DLD1 (cell line): ENCODE results near the gene DQX1.
"Not testable (repeated sequence)": the region's sequence is repeated elsewhere in the genome, so short reads cannot be mapped to it uniquely, and the experiment has no call there.

ENCODE experiments used
- in situ Hi-C: cut with HindIII; loops from 2 replicates; pipeline ENCODE4 v1.10.0; 2017; ENCODE audit warnings: low sequenced_read_pairs

DQX1 gene

GRCh38 chr2:74525717-74526648 is at the start of gene DQX1:
Gene DQX1, minus strand, starts transcription at chr2:74526231. Its CDS starts 502 bp downstream, at chr2:74525729.
- in situ Hi-C loops: no loop called here

DNA sequence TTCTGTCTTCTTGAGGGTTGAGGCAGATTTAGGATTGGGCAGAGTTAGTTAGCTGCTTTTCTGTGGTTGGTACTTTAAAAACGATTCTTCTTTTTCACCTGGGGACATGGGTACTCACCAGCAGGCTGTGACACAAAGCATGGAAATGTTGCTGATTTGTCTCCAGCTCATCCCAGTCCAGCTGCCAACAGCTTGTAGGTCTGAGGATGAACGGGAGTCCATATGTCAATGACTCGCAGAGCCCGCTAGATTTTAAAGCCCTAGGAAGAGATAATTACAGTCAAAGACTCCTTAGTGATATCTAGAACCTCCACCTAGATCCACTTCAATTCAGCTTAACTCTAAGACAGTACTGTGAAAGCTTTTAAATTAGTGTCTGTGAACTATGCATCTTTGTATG is 49.3 kb upstream of the DQX1 start:
- in situ Hi-C loops: loop anchor here (10.0 kb wide), 1 partner anchor 311 kb away; no protein-coding TSS in a partner anchor

DNA sequence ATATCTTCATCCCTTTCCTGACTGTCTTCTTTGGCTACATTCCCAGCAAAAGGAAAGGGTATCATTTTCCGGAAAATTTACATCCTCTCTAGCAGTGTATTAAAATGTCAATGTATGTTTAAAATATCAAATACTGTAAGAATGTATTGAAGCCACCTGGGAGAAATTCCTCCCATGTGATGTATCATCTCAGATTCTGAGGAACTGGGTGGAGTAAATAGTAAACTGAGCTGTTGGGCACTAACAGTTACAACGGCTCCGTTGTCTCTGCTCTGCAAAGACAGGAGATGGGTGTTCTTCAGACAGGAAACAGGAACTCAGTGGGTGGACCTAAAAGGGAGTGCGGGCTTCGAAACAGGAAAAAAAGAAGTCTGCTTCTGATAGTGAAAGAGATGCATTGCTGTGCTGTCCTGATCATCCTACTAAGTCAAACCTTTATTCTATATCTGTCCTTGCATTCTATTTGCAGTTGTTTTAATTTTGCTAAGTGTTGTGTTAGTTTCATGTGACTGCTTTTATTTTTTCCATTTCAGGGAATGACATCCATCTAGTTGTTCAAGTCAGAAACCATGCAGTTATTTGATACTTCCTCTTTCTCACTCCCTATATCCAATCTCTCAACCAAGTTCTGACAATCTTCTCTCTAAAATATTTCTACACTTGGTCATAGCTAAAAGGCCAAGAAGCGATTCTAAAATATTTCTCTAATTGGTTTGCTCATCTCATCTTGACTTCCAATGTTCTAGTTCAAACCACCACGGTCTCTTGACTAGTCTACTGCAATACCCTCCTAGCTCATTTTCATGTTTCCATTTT is 47.9 kb upstream of the DQX1 start:
- in situ Hi-C loops: loop anchor here (10.0 kb wide), 1 partner anchor 309 kb away; no protein-coding TSS in a partner anchor

DNA sequence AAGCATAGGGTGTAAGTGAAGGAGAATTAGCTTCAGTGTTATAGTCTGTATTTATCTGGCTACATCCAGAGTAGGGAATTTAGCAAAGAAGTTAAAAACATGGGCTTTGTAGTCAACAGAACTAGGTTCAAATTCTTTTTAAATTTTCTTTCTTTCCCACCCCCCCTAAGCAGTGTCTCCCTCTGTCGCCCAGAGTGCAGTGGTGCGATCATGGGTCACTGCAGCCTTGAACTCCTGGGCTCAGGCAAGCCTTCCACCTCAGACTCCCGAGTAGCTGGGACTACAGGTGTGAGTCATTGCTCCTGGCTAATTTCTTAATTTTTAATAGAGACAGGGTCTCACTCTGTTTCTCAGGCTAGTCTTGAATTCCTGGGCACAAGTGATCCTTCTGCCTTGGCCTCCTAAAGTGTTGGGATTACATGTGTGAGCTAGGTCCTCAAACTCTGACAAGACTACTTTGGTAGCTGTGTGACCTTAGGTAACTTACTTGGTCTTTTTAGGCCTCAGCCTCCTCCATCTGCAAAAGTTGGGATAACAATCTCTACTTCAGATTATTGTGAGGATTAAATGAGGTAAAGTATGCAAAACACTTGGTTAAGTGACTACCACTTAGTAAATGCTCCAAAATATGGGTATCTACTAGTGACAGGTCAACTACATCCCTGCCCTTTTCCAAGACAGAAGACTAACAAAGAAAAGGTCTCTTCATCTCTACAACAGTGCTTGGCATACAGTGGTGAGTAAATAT is 46.3 kb upstream of the DQX1 start:
- in situ Hi-C loops: loop anchor here (10.0 kb wide), 1 partner anchor 308 kb away; no protein-coding TSS in a partner anchor

DNA sequence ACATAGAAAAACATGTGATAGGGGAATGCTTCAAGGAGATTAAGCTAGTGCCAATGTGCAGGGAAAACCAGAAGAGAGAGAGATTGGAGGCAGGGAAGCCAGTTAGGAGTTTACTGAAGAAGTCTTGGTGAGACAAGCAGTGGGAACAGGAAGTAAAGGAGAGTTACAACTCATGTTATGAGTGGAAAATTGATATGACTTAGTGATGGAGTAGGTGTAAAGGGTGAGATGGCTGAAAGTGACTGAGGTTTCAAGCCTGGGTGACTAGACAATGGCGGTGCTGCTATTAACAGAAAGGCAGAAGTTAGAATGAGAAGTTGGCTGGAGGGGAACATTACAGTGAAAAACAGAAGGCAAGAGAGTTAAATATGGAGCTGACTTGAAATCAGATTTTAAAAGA is 45.0 kb upstream of the DQX1 start:
- in situ Hi-C loops: loop anchor here (10.0 kb wide), 1 partner anchor 306 kb away; no protein-coding TSS in a partner anchor

GRCh38 chr2:74569686-74570085 is 43.7 kb upstream of the DQX1 start:
- in situ Hi-C loops: loop anchor here (10.0 kb wide), 1 partner anchor 305 kb away; no protein-coding TSS in a partner anchor

DNA sequence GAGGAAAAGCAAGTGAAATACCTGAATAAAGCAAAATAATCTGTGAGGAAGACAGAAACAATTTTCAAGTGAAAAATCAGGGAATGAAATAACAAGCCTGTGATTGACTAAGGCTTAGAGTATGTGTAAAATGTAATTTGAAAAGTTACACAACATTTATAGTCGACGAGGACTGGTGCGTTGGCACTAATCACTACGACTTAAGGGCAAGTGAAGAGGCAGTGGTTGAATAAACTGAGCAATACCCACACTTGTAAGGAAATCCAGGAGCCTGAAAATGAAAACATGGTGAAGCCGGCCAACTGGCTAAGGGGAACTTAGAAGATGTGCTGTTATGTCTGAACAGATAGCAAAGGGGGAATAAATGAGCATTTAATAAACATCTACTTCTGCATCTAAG is 41.9 kb upstream of the DQX1 start:
- in situ Hi-C loops: no loop called here

- in situ Hi-C loops: no loop called here
Observed at GRCh38 chr2:74566754-74567085, 40.7 kb upstream of the DQX1 start.

DNA sequence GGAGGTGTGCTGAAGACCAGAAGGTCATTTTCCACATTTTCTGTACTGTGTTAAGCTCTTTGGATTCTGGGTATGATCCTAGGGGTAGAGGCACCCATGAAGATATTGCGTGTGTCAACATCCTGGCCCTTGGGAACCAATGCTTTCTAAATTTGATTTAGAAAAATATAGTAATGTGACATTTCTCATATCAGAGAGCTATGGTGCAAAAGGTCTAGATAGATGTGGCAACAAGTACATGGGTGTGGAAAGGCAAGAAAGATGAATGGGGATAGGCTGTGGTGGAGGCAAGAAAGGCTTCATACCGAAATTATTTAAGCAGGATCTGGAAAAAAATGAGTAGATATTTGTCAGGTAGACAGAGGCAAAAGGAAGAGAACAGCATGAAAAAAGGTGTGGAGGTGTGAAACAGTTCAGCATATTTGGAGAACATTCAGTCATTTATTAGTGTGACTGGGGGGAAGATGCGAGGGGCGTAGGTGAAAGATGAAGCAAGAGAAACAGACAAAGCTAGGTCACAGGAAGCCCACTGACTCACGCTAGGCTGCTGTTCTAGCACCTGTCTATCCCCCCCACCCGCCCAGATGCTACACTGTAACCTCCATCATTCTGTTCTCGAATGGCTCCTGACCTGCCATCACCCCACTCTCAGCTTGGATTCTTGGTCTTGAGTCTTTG is 40.2 kb upstream of the DQX1 start:
- in situ Hi-C loops: no loop called here

DNA sequence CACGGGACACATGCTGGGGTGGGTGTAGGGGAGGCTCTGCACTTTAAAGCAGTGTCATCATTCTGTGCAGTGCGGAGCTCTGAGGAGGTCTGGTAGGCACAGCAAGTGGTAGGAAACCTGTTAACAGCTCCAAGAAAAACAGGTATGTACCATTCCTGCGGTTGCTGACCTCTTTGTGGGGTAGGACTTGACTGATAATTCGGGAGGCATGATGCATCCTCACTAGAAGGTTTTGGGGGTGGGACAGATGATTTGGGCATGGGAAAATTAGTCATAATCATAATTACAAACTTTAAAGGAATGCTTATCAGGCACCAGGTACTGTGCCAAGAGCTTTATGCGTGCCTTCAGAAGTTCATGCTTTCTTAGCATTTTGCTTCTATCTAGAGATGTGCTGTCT is 38.2 kb upstream of the DQX1 start:
- in situ Hi-C loops: no loop called here

DNA sequence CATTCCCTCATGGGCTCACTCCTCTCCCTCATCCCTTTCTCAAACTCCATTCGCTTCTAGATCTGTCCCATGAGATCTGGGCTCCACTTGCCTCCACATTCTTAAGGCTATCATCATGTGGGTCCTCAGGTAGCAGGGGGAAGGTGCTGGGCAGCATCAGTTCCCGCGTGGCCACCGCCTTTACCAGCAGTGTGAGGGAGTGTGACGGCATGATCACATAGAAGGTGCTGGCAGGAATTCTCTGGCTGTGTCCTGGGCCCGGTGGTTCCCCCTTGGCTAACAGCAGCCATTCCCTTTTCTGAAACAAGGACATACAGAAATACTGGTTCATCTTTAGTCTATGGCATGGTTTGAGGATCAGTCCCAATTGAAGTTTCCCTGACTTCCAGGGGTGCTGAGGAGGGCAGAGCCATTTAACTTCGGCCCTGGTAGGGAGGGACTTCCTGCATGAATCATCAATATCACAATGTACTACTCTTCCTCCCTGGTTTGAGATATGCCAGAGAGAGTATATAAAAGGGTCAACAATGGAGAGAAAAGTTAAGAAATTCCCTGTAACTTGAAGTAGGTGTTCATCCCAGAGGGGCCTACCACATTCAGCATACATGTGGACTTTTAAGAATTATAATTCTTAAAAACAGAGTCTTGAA is 36.2 kb upstream of the DQX1 start:
- in situ Hi-C loops: no loop called here

DNA sequence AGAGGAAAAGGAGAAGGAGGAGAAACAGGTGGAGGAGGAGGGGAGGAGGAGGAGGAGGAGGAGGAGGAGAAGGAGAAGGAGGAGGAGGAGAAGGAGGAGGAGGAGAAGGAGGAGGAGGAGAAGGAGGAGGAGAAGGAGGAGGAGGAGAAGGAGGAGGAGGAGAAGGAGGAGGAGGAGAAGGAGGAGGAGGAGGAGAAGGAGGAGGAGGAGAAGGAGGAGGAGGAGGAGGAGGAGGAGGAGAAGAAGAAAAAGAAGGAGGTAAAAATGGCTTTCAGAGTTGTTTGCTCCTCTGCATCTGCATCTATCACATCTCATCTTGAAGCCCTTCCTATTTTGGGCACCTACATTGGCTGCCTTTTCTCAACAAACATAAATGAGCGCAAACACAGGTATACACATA is 35.0 kb upstream of the DQX1 start:
- in situ Hi-C loops: not testable (repeated sequence)

GRCh38 chr2:74560591-74560990 is 34.6 kb upstream of the DQX1 start:
- in situ Hi-C loops: no loop called here

- in situ Hi-C loops: no loop called here
Observed at GRCh38 chr2:74559912-74560311, 33.9 kb upstream of the DQX1 start.

DNA sequence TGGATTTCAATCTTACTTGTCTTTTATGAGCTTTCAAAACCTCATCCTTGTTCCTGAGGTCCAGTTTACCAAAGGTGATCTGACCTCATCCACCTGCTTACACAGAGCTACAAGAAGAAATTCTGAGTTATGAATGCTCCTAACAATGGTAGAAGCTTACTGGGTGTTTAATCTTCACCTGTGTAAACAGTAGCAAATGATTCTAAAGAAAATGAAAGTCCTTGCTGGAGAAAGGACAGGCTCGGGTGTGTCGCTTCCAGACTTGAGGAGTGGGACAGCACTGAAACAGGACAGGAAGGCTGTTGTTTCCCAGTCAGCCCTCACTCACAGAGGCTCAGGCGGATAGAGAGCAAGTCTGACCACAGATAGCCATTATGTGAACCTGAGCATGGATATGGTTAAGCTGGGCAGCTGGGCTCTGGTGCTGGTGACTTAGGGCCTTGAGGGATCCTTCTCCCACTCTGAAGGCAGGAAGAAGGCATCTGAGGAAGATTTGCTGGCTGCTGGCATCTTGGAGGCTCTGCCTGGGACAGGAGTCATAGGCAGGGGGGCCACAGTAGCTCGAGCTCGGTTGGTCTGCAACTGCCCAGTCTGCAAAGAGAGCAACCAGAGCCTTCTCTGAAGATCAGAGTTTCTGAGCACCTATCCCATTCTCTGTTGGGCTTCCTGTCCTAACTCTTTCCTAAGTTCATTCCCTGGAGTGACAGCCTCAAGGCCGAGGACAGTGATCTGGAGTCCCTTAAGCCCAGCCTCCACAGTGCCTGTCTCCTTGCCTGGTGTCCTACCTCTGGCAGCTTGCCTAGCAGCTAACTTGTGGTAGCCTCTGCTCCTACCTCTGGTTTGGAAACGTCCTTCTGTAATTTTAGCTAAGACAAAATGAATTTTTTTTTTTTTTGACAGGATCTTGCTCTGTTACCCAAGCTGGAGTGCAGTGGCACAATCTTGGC is 32.5 kb upstream of the DQX1 start:
- in situ Hi-C loops: no loop called here

- in situ Hi-C loops: no loop called here
Observed at GRCh38 chr2:74556831-74557370, 30.9 kb upstream of the DQX1 start.

DNA sequence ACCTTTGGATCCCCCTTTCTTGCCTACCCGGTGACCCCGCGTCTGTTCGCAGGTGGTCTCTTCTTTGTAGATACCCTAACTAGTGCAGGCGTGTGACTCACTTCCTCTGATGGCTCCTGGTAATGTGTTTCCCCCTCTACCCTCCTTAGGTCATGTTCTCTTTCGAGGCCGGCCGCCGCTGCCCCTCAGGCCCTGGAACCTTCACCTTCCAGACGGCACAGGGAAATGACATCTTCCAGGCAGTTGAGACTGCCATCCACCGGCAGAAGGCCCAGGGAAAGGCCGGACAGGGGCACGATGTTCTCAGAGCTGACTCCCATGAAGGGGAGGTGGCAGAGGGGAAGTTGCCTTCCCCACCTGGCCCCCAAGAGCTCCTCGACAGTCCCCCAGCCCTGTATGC is 30.1 kb upstream of the DQX1 start:
- in situ Hi-C loops: no loop called here

DNA sequence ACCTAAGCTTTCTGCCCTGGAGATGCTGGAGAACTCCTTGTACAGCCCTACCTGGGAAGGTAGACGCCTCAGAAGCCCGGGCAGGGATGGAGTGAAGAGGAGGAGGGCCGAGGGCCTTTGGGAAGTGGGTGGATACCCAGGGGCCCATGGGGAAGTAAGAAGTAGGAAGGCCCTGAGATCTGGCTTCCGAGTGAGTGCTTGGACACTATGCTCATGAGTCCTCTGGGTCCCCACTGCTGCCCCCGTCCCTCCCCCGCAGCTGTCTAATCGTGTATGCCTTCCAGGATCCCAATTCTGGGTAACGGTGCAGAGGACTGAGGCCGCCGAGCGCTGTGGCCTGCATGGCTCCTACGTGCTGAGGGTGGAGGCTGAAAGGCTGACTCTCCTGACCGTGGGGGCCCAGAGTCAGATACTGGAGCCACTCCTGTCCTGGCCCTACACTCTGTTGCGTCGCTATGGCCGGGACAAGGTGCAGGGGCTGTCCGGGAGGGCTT is 29.6 kb upstream of the DQX1 start:
- in situ Hi-C loops: no loop called here
